CD4-positive, alpha-beta T cell (primary cell): ENCODE measurements around the gene XG. TPM values are rescaled to one million over a fixed set of nuclear protein-coding genes. Genes with fewer than 3 reads are reported as not detected.
A peak's percentile ranks its signal among the peaks of the same experiment; 100 is the strongest.

Source experiments
- ATAC-seq: fragments of 200-7000 bp; cut with Tn5 transposase; one replicate; pipeline ENCODE4 v1.10.0; 2022; ENCODE audit warnings: mild to moderate bottlenecking; ENCODE audit not compliant: poor library complexity
- CTCF ChIA-PET: fragments of 350-600 bp; sonication (Branson Sonifier 250); formaldehyde crosslinking; loops from one replicate; lab custom pipeline; 2021; ENCODE audit warnings: antibody characterized with exemption, inconsistent platforms; lab: Charles Lee
- POLR2A ChIA-PET: fragments of 350-600 bp; sonication (Branson Sonifier 250); formaldehyde crosslinking; loops from one replicate; lab custom pipeline; 2021; ENCODE audit warnings: antibody characterized with exemption, inconsistent platforms; lab: Charles Lee
- DNase-seq, 14 experiments: peaks; one replicate each; pipeline ENCODE4 v3.0.0-alpha.2; 2013 to 2020; ENCODE audit warnings: mixed read lengths in 2 of 14
- H3K27ac ChIP-seq, 2 donors: one replicate each; pipeline versions ENCODE4 v1.5.1 to v1.7.0; 2013; ENCODE audit warnings: low read length in 2 of 2, low read depth in 1 of 2, mild to moderate bottlenecking in 1 of 2
- H3K27me3 ChIP-seq, 2 experiments: 1 replicate in 1 of 2; 2 replicates in 1 of 2; pipeline versions ENCODE4 v1.6.1 to v1.7.0; 2013; ENCODE audit warnings: low read length in 2 of 2, control low read depth in 1 of 2, mild to moderate bottlenecking in 1 of 2, moderate library complexity in 1 of 2; ENCODE audit not compliant: insufficient read depth in 2 of 2, control insufficient read depth in 1 of 2
- H3K36me3 ChIP-seq: one replicate; pipeline ENCODE4 v1.6.1; 2013; ENCODE audit warnings: low read length, control low read depth; ENCODE audit not compliant: insufficient read depth
- H3K4me1 ChIP-seq: one replicate; pipeline ENCODE4 v1.6.1; 2013; ENCODE audit warnings: low read length, control low read depth; ENCODE audit not compliant: insufficient read depth
- H3K4me3 ChIP-seq: one replicate; pipeline ENCODE4 v1.5.1; 2013; ENCODE audit warnings: mild to moderate bottlenecking, low read length, moderate library complexity
- H3K9me3 ChIP-seq, 2 experiments: 1 replicate in 1 of 2; 2 replicates in 1 of 2; pipeline versions ENCODE4 v1.6.1 to v1.7.0; 2013; ENCODE audit warnings: low read length in 2 of 2, mild to moderate bottlenecking in 2 of 2, control low read depth in 1 of 2, moderate library complexity in 1 of 2; ENCODE audit not compliant: control insufficient read depth in 1 of 2, insufficient read depth in 1 of 2
- H3K27ac Mint-ChIP-seq: one replicate; pipeline ENCODE4 v1.8.0; 2020; ENCODE audit warnings: mixed read lengths
- H3K27me3 Mint-ChIP-seq: one replicate; pipeline ENCODE4 v1.8.0; 2021; ENCODE audit warnings: mixed read lengths
- H3K36me3 Mint-ChIP-seq: one replicate; pipeline ENCODE4 v1.8.0; 2021; ENCODE audit warnings: low read depth, mixed read lengths
- H3K4me1 Mint-ChIP-seq: one replicate; pipeline ENCODE4 v1.8.0; 2021; ENCODE audit warnings: low read depth, mixed read lengths
- H3K4me3 Mint-ChIP-seq: one replicate; pipeline ENCODE4 v1.8.0; 2020; ENCODE audit warnings: mild to moderate bottlenecking, mixed read lengths
- H3K9me3 Mint-ChIP-seq: one replicate; pipeline ENCODE4 v1.8.0; 2020; ENCODE audit warnings: mixed read lengths
- CTCF ChIP-seq: fragments of 200-600 bp; IDR thresholded peaks from one replicate; pipeline ENCODE4 v1.8.0; 2022; ENCODE audit warnings: antibody characterized with exemption, mild to moderate bottlenecking
- intact Hi-C, 2 experiments: fragments of 100-400 bp; cut with DNase I in 1 of 2; cut with micrococcal nuclease in 1 of 2; formaldehyde crosslinking; loops; one replicate each; pipeline versions ENCODE4 v1.15.1 to v1.9.0; 2023 to 2025; cut with DNase I, micrococcal nuclease
- total RNA-seq, 174 experiments: library from RNA in 2 of 174; stranded (reverse) in 2 of 174; gene quantifications; one replicate each; pipeline ENCODE4 v1.2.3 and lab custom pipeline; 2021 to 2026

XG gene
- total RNA-seq, 2 experiments from 2014 or later: not detected

DNA sequence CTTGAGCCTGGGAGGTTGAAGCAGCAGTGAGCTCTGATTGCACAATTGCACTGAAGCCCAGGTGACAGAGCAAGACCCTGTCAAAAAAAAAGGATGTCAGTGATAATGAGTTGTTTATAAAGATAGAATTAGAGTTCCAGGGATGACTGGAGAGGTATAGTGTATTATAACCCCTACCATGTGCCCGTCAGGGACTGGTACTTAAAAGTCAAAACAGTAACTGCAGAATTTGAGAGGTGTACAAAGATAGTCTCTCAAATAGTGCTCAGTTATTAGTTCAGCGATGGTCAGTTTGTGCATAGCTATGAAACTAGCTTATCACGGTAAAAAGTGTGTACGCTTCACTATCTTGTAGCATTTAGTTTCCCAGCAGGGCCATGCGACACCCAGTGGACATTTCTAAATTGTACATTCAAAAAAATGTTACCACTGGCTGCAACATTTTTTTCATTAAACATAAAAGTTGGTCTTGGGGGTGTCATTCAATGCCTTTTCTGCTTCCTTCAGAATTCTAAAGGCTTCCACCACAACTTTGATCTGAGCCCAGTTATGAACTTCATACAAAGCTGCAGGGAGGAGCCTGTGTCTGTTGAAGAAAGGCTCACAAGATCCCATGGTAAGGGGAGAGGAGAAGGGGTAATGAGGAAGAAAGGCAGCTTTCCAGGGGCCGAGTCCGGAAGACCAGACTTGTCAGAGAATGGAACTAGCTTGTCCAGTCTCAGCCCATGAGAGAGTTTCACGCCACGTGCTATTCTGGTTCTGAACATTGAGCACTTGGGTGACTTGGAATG lies 67.7 kb downstream of the XG start:
- Mint-ChIP-seq H3K27me3 (peaks cover 11% of the 10 kb centered on the region), H3K9me3 (no peaks in the 10 kb centered on the region), H3K36me3 (no peaks in the 10 kb centered on the region), H3K4me1 (peaks cover 7% of the 10 kb centered on the region), H3K27ac (no peak overlapping the region), H3K4me3 (no peak overlapping the region)
- Histone ChIP-seq H3K27me3 (peaks cover 0 to 3% of the 10 kb centered on the region in 2 experiments), H3K4me3 (no peak overlapping the region), H3K27ac (no peak overlapping the region), H3K36me3 (no peaks in the 10 kb centered on the region), H3K9me3 (no peaks in the 10 kb centered on the region), H3K4me1 (no peaks in the 10 kb centered on the region)
- intact Hi-C loops: loop anchor here in 1 of 2 experiments (5.0 kb wide), 1 partner anchor 322 kb away; no protein-coding TSS in a partner anchor
- DNase-seq (peak in 2 of 14 experiments; percentile 4 to 6), ATAC-seq (no peak)
- CTCF ChIA-PET: no interaction called here
- POLR2A ChIA-PET: no interaction called here
- TF ChIP-seq CTCF: no peak

DNA sequence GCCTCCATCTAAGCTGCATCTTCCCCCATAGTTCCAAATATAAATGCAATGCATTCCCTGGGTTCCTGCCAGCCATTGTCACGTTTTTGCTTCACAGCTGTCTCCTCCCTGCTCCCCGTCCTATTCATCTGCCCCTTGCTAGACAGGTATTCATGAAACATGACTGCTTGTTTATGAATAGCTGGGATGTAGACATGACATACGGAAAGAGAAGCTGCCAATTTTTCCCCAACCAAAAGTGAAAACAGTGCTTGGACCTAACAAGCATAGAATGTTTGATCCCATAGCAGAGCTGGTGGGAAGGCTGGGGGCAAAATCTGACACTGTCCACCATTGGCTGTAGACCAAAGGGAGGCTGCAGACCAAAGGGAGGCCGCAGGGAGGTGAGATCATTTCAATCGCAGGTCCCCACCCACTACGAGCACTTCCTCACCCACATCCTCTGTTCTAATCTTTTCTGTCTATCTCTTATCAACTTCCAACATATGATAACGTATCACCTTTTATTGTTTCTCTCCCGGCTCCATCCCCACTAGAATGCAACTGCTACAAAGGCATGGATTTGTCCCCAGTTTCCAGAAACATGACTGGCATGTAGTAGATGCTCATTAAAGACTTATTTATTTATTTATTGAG lies 68.4 kb downstream of the XG start:
- H3K9me3 Mint-ChIP-seq: no peaks in the 10 kb centered on the region
- H3K4me3 ChIP-seq: no peak overlapping the region
- peaks cover 7% of the 10 kb centered on the region for H3K4me1 Mint-ChIP-seq
- no peaks in the 10 kb centered on the region for H3K36me3 Mint-ChIP-seq
- H3K4me3 Mint-ChIP-seq: no peak overlapping the region
- peaks cover 0 to 3% of the 10 kb centered on the region in 2 experiments for H3K27me3 ChIP-seq
- no peak overlapping the region for H3K27ac ChIP-seq
- H3K4me1 ChIP-seq: no peaks in the 10 kb centered on the region
- ChIA-PET CTCF (no interaction called here), POLR2A (no interaction called here)
- ATAC-seq (no peak), DNase-seq (no peak)
- no peak overlapping the region for H3K27ac Mint-ChIP-seq
- H3K27me3 Mint-ChIP-seq: peaks cover 6% of the 10 kb centered on the region
- no peaks in the 10 kb centered on the region for H3K9me3 ChIP-seq
- intact Hi-C loops: no loop called here
- no peak for TF ChIP-seq CTCF
- H3K36me3 ChIP-seq: no peaks in the 10 kb centered on the region

DNA sequence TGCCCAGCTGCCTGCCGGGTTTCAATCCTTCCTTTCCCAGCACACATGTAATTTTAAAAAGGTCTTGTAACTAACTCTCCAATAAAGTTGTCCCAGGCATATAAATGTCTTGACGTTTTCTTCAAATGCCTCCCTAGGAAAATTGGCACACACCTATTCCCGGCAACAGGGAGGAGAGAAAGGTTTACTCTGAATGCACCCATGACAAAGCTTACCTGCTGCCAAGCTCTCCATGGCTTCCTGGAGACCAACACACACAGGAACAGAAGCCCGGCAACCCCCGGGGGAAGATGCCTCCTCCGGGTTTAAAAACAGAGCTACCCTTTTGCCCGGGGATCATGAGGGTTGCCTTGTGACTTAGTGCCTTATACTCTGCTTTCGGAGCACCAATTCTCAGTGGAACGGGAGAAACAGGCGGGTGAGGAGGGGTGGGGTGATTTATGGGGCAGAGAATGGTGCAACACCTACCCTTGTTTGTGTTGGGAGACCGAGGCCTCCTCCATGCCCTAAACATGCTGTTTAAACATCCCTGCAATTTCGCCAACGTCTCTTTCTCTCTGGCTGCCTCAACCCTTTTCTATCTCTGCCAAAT lies 72.1 kb downstream of the XG start:
- H3K4me1 Mint-ChIP-seq: peaks cover 7% of the 10 kb centered on the region
- CTCF ChIA-PET: no interaction called here
- H3K4me3 ChIP-seq: no peak overlapping the region
- intact Hi-C loops: no loop called here
- no peaks in the 10 kb centered on the region for H3K36me3 ChIP-seq
- no peaks in the 10 kb centered on the region for H3K36me3 Mint-ChIP-seq
- peaks cover 2 to 9% of the 10 kb centered on the region in 2 experiments for H3K27me3 ChIP-seq
- H3K9me3 ChIP-seq: no peaks in the 10 kb centered on the region
- POLR2A ChIA-PET: interaction anchor here (0.6 kb wide), 1 partner anchor 1119 kb away, joined by 3 read pairs; no protein-coding TSS in a partner anchor
- no peak overlapping the region for H3K27ac ChIP-seq
- no peaks in the 10 kb centered on the region for H3K9me3 Mint-ChIP-seq
- peaks cover 5% of the 10 kb centered on the region for H3K27me3 Mint-ChIP-seq
- DNase-seq: no peak
- no peaks in the 10 kb centered on the region for H3K4me1 ChIP-seq
- no peak overlapping the region for H3K27ac Mint-ChIP-seq
- ATAC-seq: no peak
- H3K4me3 Mint-ChIP-seq: no peak overlapping the region
- no peak for TF ChIP-seq CTCF
